SK-N-SH treated with all-trans-retinoic acid at 6 μM for 48 hours (cell line): ENCODE measurements around the gene RAB11FIP3.

Experiments
- ATAC-seq: fragments of 200-7000 bp; cut with Tn5 transposase; 3 replicates; pipeline ENCODE4 v1.9.1; 2020; ENCODE audit warnings: mild to moderate bottlenecking, moderate library complexity
- ARNTL ChIP-seq: fragments of 450-650 bp; formaldehyde crosslinking; IDR thresholded peaks from 2 replicates; pipeline ENCODE4 v1.5.0; 2020; ENCODE audit warnings: low read depth, mild to moderate bottlenecking, moderate library complexity, borderline replicate concordance
- BACH2 ChIP-seq: fragments of 250-450 bp; sonication (Bioruptor Pico); IDR thresholded peaks from 2 replicates; pipeline ENCODE4 v1.9.0; 2021; ENCODE audit warnings: mild to moderate bottlenecking, borderline replicate concordance
- ESRRG ChIP-seq: fragments of 250-450 bp; sonication (Bioruptor Pico); IDR thresholded peaks from 2 replicates; pipeline ENCODE4 v1.6.1; 2021; ENCODE audit warnings: mild to moderate bottlenecking
- ISL1 ChIP-seq: fragments of 250-450 bp; sonication (Bioruptor Pico); IDR thresholded peaks from 2 replicates; pipeline ENCODE4 v2.1.2; 2022; ENCODE audit warnings: mild to moderate bottlenecking, moderate library complexity
- OSR1 ChIP-seq: fragments of 250-450 bp; sonication (Bioruptor Pico); IDR thresholded peaks from 2 replicates; pipeline ENCODE4 v1.8.0; 2022; ENCODE audit warnings: moderate library complexity, mild to moderate bottlenecking, inconsistent platforms
- RARB ChIP-seq: fragments of 250-450 bp; sonication (Bioruptor Pico); IDR thresholded peaks from 2 replicates; pipeline ENCODE4 v1.8.0; 2021; ENCODE audit warnings: mild to moderate bottlenecking, moderate library complexity
- SNAI2 ChIP-seq: fragments of 250-450 bp; sonication (Bioruptor Pico); IDR thresholded peaks from 2 replicates; pipeline ENCODE4 v1.5.0; 2020; ENCODE audit warnings: mild to moderate bottlenecking, moderate library complexity
- TCF4 ChIP-seq: fragments of 250-450 bp; sonication (Bioruptor Pico); IDR thresholded peaks from 2 replicates; pipeline ENCODE4 v1.8.0; 2021; ENCODE audit warnings: mild to moderate bottlenecking, moderate library complexity, borderline replicate concordance
- TOX ChIP-seq: fragments of 250-450 bp; sonication (Bioruptor Pico); IDR thresholded peaks from 2 replicates; pipeline ENCODE4 v1.8.0; 2021; ENCODE audit warnings: mild to moderate bottlenecking, moderate library complexity, borderline replicate concordance
- ZC3H10 ChIP-seq: fragments of 250-450 bp; sonication (Bioruptor Pico); IDR thresholded peaks from 2 replicates; pipeline ENCODE4 v1.5.1; 2021; ENCODE audit warnings: mild to moderate bottlenecking, moderate library complexity
- ZFP3 ChIP-seq: fragments of 250-450 bp; sonication (Bioruptor Pico); IDR thresholded peaks from 2 replicates; pipeline ENCODE4 v1.5.0; 2020; ENCODE audit warnings: mild to moderate bottlenecking, moderate library complexity
- ZFP30 ChIP-seq: fragments of 450-650 bp; formaldehyde crosslinking; IDR thresholded peaks from 2 replicates; pipeline ENCODE4 v1.5.0; 2022; ENCODE audit warnings: mild to moderate bottlenecking, moderate library complexity
- TF ChIP-seq, protein P1 (sequence below): fragments of 250-450 bp; sonication (Bioruptor Pico); IDR thresholded peaks from 2 replicates; pipeline ENCODE4 v1.8.0; 2020; ENCODE audit warnings: mild to moderate bottlenecking, moderate library complexity, borderline replicate concordance
- TF ChIP-seq, protein P2 (sequence below): fragments of 250-450 bp; sonication (Bioruptor Pico); IDR thresholded peaks from 2 replicates; pipeline ENCODE4 v1.8.0; 2021; ENCODE audit warnings: low read depth, mild to moderate bottlenecking, moderate library complexity, borderline replicate concordance
- TF ChIP-seq, protein P3 (sequence below): fragments of 250-450 bp; sonication (Bioruptor Pico); IDR thresholded peaks from 2 replicates; pipeline ENCODE4 v1.5.1; 2021; ENCODE audit warnings: mild to moderate bottlenecking, moderate library complexity
- TF ChIP-seq, protein P4 (sequence below): fragments of 250-450 bp; sonication (Bioruptor Pico); IDR thresholded peaks from 2 replicates; pipeline ENCODE4 v1.5.1; 2020; ENCODE audit warnings: low read depth, mild to moderate bottlenecking, moderate library complexity

Gene RAB11FIP3

DNA sequence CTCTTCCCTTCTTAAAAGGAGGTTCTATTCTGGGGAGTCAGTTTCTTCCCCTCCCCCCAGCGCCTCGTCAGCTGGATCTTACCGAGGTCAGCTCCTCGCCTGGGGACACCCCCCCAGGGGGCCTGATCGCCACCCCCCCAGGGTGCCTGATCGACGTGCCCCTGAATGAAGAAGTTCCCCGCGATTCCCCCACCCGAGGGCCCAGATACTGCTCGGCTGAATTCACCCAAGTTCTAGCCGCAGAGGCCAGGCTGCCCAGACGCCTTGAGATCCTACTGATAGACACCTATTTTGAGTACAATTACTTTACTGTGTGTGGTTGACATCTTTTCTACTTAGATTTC, 1.4 kb downstream of the RAB11FIP3 start (continued):
- TF ChIP-seq TOX (CRISPR knock-in tag) (no peak), RARB (CRISPR knock-in tag) (no peak)
- TF ChIP-seq, protein P1, sequence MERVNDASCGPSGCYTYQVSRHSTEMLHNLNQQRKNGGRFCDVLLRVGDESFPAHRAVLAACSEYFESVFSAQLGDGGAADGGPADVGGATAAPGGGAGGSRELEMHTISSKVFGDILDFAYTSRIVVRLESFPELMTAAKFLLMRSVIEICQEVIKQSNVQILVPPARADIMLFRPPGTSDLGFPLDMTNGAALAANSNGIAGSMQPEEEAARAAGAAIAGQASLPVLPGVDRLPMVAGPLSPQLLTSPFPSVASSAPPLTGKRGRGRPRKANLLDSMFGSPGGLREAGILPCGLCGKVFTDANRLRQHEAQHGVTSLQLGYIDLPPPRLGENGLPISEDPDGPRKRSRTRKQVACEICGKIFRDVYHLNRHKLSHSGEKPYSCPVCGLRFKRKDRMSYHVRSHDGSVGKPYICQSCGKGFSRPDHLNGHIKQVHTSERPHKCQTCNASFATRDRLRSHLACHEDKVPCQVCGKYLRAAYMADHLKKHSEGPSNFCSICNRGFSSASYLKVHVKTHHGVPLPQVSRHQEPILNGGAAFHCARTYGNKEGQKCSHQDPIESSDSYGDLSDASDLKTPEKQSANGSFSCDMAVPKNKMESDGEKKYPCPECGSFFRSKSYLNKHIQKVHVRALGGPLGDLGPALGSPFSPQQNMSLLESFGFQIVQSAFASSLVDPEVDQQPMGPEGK (CRISPR knock-in tag) = no peak
- TF ChIP-seq, protein P2, sequence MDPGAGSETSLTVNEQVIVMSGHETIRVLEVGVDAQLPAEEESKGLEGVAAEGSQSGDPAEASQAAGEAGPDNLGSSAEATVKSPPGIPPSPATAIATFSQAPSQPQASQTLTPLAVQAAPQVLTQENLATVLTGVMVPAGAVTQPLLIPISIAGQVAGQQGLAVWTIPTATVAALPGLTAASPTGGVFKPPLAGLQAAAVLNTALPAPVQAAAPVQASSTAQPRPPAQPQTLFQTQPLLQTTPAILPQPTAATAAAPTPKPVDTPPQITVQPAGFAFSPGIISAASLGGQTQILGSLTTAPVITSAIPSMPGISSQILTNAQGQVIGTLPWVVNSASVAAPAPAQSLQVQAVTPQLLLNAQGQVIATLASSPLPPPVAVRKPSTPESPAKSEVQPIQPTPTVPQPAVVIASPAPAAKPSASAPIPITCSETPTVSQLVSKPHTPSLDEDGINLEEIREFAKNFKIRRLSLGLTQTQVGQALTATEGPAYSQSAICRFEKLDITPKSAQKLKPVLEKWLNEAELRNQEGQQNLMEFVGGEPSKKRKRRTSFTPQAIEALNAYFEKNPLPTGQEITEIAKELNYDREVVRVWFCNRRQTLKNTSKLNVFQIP = no peak

DNA sequence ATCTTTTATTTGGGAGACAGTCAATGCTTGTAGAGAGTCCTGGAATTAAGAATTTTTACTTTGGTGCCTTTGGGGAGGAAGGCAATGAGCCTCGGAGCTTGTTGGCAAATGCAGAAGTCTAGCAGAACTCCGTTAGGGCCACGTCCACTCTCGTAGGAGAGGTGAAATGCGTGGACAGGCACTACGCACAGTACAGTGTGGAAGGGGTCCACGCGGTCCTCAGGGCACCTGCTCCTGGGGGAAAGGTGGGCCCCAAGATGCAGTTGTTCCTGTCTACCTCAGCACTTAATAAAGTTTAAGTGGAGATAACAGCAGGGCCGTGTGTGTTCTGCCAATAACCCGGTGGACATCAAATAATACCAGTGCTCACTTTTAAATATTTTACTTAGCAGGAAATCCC, 1.8 kb downstream of the RAB11FIP3 start:
- no peak for ATAC-seq
- TF ChIP-seq, protein P1 (CRISPR knock-in tag) = no peak
- TF ChIP-seq ISL1 (CRISPR knock-in tag) = no peak
- TF ChIP-seq ZFP30 (CRISPR knock-in tag) = no peak
- TF ChIP-seq ZFP3 (CRISPR knock-in tag) = no peak
- no peak for TF ChIP-seq BACH2 (CRISPR knock-in tag)
- TF ChIP-seq ARNTL (CRISPR knock-in tag) = no peak
- TF ChIP-seq, protein P3, sequence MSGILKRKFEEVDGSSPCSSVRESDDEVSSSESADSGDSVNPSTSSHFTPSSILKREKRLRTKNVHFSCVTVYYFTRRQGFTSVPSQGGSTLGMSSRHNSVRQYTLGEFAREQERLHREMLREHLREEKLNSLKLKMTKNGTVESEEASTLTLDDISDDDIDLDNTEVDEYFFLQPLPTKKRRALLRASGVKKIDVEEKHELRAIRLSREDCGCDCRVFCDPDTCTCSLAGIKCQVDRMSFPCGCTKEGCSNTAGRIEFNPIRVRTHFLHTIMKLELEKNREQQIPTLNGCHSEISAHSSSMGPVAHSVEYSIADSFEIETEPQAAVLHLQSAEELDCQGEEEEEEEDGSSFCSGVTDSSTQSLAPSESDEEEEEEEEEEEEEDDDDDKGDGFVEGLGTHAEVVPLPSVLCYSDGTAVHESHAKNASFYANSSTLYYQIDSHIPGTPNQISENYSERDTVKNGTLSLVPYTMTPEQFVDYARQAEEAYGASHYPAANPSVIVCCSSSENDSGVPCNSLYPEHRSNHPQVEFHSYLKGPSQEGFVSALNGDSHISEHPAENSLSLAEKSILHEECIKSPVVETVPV (CRISPR knock-in tag) = no peak
- no peak for TF ChIP-seq ZC3H10 (CRISPR knock-in tag)

DNA sequence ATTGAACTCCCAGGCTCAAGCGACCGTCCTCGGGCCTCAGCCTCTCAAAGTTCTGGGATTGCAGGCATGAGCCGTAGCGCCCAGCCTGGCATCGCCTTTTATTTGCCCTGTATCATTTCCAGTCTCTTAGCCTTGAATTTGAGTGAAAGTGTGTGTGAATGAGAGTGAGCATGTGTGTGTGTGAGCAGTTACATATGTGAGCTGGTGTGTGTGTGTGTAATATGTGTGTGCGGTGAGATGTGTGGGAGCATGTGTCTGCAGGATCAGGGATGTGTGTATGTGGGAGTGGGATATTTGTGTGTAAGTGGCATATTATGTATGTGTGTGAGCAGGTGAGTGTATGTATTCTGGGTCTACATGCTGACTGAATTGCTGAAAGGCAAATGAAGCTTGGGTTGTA, 5.5 kb downstream of the RAB11FIP3 start:
- no peak for ATAC-seq
- TF ChIP-seq TCF4 = no peak
- no peak for TF ChIP-seq OSR1 (CRISPR knock-in tag)
- TF ChIP-seq, protein P4, sequence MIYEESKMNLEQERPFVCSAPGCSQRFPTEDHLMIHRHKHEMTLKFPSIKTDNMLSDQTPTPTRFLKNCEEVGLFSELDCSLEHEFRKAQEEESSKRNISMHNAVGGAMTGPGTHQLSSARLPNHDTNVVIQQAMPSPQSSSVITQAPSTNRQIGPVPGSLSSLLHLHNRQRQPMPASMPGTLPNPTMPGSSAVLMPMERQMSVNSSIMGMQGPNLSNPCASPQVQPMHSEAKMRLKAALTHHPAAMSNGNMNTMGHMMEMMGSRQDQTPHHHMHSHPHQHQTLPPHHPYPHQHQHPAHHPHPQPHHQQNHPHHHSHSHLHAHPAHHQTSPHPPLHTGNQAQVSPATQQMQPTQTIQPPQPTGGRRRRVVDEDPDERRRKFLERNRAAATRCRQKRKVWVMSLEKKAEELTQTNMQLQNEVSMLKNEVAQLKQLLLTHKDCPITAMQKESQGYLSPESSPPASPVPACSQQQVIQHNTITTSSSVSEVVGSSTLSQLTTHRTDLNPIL (CRISPR knock-in tag) = no peak
- no peak for TF ChIP-seq ISL1 (CRISPR knock-in tag)
- TF ChIP-seq SNAI2 (CRISPR knock-in tag) = no peak
- no peak for TF ChIP-seq ESRRG (CRISPR knock-in tag)
- TF ChIP-seq, protein P3 (CRISPR knock-in tag) = no peak
- TF ChIP-seq BACH2 (CRISPR knock-in tag) = no peak
- TF ChIP-seq, protein P1 (CRISPR knock-in tag) = no peak
- TF ChIP-seq, all 23 proteins: peak for 0
